HL-60 (cell line): ENCODE measurements around the gene HTR3B.

Experiments
- DNase-seq, 2 experiments: peaks; one replicate each; pipeline ENCODE4 v3.0.0-alpha.2; 2010 to 2020; ENCODE audit warnings: low read depth in 1 of 2, low spot score in 1 of 2
- H3K27ac ChIP-seq: fragments of 250-450 bp; sonication (Bioruptor Pico); replicated peaks from 2 replicates; pipeline ENCODE4 v1.5.1; 2020; ENCODE audit warnings: mild to moderate bottlenecking, moderate library complexity
- H3K27me3 ChIP-seq: fragments of 250-450 bp; sonication (Bioruptor Pico); 2 replicates; pipeline ENCODE4 v1.5.1; 2021; ENCODE audit warnings: mild to moderate bottlenecking, moderate library complexity; ENCODE audit not compliant: insufficient read depth, poor library complexity, severe bottlenecking
- H3K4me3 ChIP-seq: replicated peaks from 2 replicates; pipeline ENCODE4 v1.5.1; 2011; ENCODE audit warnings: mild to moderate bottlenecking, control low read depth, low read length; ENCODE audit not compliant: insufficient read depth
- GABPA ChIP-seq: IDR thresholded peaks from 2 replicates; pipeline ENCODE4 v1.6.1; 2012; ENCODE audit warnings: low read depth
- POLR2AphosphoS5 ChIP-seq: IDR thresholded peaks from 2 replicates; pipeline ENCODE4 v1.6.1; 2012; ENCODE audit warnings: low read depth
- SPI1 ChIP-seq: IDR thresholded peaks from 2 replicates; pipeline ENCODE4 v1.6.1; 2012; ENCODE audit warnings: low read depth, mild to moderate bottlenecking, borderline replicate concordance
- TF ChIP-seq, protein P1 (sequence below): IDR thresholded peaks from 2 replicates; pipeline ENCODE4 v1.6.1; 2012; ENCODE audit warnings: low read depth; ENCODE audit not compliant: insufficient replicate concordance
- TF ChIP-seq, protein P2 (sequence below): IDR thresholded peaks from one replicate; pipeline ENCODE4 v1.5.1; 2011; ENCODE audit warnings: low read length, control low read depth, inconsistent platforms; ENCODE audit not compliant: insufficient read depth

HTR3B gene

DNA sequence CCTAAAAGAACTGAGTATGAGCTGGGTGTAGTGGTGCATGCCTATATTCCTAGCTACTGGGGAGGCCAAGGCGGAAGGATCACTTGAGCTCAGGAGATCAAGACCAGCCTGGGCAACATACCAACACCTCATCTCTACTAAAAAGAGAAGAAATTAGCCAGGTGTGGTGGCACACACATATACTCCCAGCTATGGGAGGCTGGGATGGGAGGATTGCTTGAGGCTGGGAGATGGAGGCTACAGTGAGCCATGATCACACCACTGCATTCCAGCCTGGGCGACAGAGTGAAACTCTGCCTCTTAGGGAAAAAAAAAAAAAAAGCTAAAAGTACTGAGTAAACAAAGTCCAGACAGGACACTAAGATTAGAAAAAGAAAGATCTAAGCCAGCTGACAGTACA, 3.5 kb upstream of the HTR3B start:
- Histone ChIP-seq H3K4me3 (no peak overlapping the region), H3K27me3 (no peaks in the 10 kb centered on the region), H3K27ac (no peak overlapping the region)
- DNase-seq, result no peak
- no peak for TF ChIP-seq GABPA
- TF ChIP-seq, protein P1, sequence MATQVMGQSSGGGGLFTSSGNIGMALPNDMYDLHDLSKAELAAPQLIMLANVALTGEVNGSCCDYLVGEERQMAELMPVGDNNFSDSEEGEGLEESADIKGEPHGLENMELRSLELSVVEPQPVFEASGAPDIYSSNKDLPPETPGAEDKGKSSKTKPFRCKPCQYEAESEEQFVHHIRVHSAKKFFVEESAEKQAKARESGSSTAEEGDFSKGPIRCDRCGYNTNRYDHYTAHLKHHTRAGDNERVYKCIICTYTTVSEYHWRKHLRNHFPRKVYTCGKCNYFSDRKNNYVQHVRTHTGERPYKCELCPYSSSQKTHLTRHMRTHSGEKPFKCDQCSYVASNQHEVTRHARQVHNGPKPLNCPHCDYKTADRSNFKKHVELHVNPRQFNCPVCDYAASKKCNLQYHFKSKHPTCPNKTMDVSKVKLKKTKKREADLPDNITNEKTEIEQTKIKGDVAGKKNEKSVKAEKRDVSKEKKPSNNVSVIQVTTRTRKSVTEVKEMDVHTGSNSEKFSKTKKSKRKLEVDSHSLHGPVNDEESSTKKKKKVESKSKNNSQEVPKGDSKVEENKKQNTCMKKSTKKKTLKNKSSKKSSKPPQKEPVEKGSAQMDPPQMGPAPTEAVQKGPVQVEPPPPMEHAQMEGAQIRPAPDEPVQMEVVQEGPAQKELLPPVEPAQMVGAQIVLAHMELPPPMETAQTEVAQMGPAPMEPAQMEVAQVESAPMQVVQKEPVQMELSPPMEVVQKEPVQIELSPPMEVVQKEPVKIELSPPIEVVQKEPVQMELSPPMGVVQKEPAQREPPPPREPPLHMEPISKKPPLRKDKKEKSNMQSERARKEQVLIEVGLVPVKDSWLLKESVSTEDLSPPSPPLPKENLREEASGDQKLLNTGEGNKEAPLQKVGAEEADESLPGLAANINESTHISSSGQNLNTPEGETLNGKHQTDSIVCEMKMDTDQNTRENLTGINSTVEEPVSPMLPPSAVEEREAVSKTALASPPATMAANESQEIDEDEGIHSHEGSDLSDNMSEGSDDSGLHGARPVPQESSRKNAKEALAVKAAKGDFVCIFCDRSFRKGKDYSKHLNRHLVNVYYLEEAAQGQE, result no peak
- TF ChIP-seq, protein P2, sequence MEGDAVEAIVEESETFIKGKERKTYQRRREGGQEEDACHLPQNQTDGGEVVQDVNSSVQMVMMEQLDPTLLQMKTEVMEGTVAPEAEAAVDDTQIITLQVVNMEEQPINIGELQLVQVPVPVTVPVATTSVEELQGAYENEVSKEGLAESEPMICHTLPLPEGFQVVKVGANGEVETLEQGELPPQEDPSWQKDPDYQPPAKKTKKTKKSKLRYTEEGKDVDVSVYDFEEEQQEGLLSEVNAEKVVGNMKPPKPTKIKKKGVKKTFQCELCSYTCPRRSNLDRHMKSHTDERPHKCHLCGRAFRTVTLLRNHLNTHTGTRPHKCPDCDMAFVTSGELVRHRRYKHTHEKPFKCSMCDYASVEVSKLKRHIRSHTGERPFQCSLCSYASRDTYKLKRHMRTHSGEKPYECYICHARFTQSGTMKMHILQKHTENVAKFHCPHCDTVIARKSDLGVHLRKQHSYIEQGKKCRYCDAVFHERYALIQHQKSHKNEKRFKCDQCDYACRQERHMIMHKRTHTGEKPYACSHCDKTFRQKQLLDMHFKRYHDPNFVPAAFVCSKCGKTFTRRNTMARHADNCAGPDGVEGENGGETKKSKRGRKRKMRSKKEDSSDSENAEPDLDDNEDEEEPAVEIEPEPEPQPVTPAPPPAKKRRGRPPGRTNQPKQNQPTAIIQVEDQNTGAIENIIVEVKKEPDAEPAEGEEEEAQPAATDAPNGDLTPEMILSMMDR, result no peak
- no peak for TF ChIP-seq POLR2AphosphoS5
- no peak for TF ChIP-seq SPI1

DNA sequence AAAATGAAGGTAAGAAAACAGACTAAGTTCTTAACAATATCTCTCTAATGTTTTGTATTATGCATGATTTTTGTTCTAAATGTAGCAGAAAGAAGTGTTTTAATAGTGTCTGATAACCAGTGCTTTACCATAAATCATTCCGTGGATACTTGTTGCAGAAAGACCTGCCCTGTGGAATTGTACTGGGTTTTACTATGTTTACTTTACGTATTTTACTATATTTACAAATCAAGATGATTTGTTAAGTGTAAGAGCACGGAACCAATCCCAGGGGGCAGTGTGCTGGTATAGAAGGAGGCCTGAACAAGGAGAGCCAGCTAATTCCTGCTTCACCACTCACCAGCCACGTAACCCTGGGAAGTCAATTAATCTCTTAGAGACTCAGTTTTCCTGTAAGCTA, 1.4 kb downstream of the HTR3B start:
- Histone ChIP-seq H3K27me3 (no peaks in the 10 kb centered on the region), H3K27ac (no peak overlapping the region), H3K4me3 (no peak overlapping the region)
- no peak for DNase-seq
- TF ChIP-seq, protein P2, result no peak
- TF ChIP-seq GABPA, result no peak
- TF ChIP-seq SPI1, result no peak
- TF ChIP-seq POLR2AphosphoS5, result no peak
- TF ChIP-seq, protein P1, result no peak

DNA sequence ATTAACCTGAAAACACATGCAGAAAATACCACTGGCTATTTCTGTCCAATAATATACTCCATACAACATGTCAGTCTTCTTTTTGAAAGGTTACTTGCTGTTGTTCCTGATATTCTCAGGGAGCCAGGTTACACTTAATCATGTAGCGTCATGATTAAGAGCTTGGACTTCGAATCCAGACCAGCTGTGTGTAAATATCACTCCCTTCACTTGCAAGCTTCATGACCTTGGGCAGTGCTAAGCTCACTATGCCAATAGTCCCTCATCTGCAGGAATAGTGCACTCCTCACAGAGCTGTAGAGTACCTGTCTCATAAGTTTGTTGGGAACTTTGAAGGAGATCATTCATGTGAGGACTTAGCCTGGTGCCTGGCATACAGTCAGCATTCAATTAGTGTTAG, 1.9 kb downstream of the HTR3B start:
- H3K4me3 ChIP-seq, result no peak overlapping the region
- DNase-seq, result no peak
- H3K27ac ChIP-seq, result no peak overlapping the region
- no peaks in the 10 kb centered on the region for H3K27me3 ChIP-seq
- no peak for TF ChIP-seq POLR2AphosphoS5

DNA sequence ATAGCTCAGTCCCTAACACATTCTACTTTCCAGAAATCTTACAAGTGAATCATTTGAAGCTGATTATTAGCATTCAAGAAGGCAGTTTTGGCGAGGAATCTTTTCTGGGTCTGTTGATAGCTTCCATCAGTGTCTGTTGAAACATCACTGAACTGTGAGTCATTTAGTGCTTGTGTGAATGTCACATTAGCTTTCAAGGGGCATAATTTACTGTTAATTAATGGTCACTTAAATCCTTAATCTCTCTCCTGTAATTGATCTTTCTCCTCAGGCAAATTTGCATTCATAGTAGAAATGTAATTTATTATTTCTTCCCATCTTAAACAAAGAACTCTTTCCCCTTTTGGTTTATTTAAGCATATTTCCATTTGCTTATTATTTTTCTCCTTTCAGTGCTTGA, 2.6 kb downstream of the HTR3B start:
- no peak for DNase-seq
- H3K27me3 ChIP-seq, result no peaks in the 10 kb centered on the region
- TF ChIP-seq, protein P1, result no peak
- TF ChIP-seq, protein P2, result no peak
- TF ChIP-seq POLR2AphosphoS5 (no peak), GABPA (no peak), SPI1 (no peak)
- H3K27ac ChIP-seq, result no peak overlapping the region
- H3K4me3 ChIP-seq, result no peak overlapping the region
